HG03442 (cell line): Measurements from ENCODE around the gene MICU1.
A peak's percentile ranks its signal among the peaks of the same experiment; 100 is the strongest.
"Not testable (repeated sequence)": the region's sequence is repeated elsewhere in the genome, so short reads cannot be mapped to it uniquely, and the experiment has no call there.

Experiments
- ATAC-seq: cut with Tn5 transposase; IDR thresholded peaks from one replicate; pipeline ENCODE4 v1.9.1; 2021; ENCODE audit warnings: mild to moderate bottlenecking, moderate library complexity; ENCODE audit not compliant: unreplicated experiment

Gene MICU1

GRCh38 chr10:72331575-72332422 is 294.1 kb downstream of the MICU1 start:
- peak; percentile 33 for ATAC-seq

GRCh38 chr10:72330069-72330426 is 295.8 kb downstream of the MICU1 start:
- no peak for ATAC-seq

- no peak for ATAC-seq
These were observed 296.4 kb downstream of the MICU1 start for GRCh38 chr10:72329290-72330068.

- no peak for ATAC-seq
These were observed 297.1 kb downstream of the MICU1 start for GRCh38 chr10:72328829-72329204.

GRCh38 chr10:72328045-72328828 is 297.6 kb downstream of the MICU1 start:
- no peak for ATAC-seq

GRCh38 chr10:72326665-72327603 is 298.9 kb downstream of the MICU1 start:
- not testable (repeated sequence) for ATAC-seq

- not testable (repeated sequence) for ATAC-seq
These were observed 300.4 kb downstream of the MICU1 start for GRCh38 chr10:72325243-72326175.

GRCh38 chr10:72323771-72324191 is 302.1 kb downstream of the MICU1 start:
- no peak for ATAC-seq

- no peak for ATAC-seq
These were observed 302.6 kb downstream of the MICU1 start for GRCh38 chr10:72323108-72323749.

GRCh38 chr10:72322280-72323058 is 303.4 kb downstream of the MICU1 start:
- no peak for ATAC-seq

- no peak for ATAC-seq
These were observed 303.9 kb downstream of the MICU1 start for GRCh38 chr10:72322030-72322279.

GRCh38 chr10:72321248-72322029 is 304.4 kb downstream of the MICU1 start:
- ATAC-seq, result no peak

- ATAC-seq, result peak; percentile 58
These were observed 305.1 kb downstream of the MICU1 start for GRCh38 chr10:72320676-72321247.

- ATAC-seq, result peak; percentile 46
These were observed 306.2 kb downstream of the MICU1 start for GRCh38 chr10:72319416-72320254.

GRCh38 chr10:72318418-72319262 is 307.2 kb downstream of the MICU1 start:
- ATAC-seq, result no peak
